Calu3 (cell line): ENCODE data around the gene CALM1. TPM values are rescaled to one million over a fixed set of nuclear protein-coding genes. Genes with fewer than 3 reads are reported as not detected.

ENCODE experiments used
- BruUV-seq: library from RNA; stranded (reverse); fragments of 400-500 nt; replicated peaks from 2 replicates; lab custom pipeline; 2021; lab: Mats Ljungman, UMichigan
- CTCF ChIA-PET: fragments of 300-600 bp; sonication (Branson Sonifier 250); formaldehyde crosslinking; loops from one replicate; lab custom pipeline; 2022; ENCODE audit warnings: antibody characterized with exemption; lab: Charles Lee
- DNase-seq: peaks from one replicate; pipeline ENCODE4 v3.0.0; 2022
- H3K27ac Mint-ChIP-seq: one replicate; pipeline ENCODE4 v1.8.0; 2022; ENCODE audit warnings: mixed read lengths; ENCODE audit not compliant: unreplicated experiment
- H3K27me3 Mint-ChIP-seq: one replicate; pipeline ENCODE4 v1.8.0; 2022; ENCODE audit warnings: mixed read lengths; ENCODE audit not compliant: unreplicated experiment
- H3K36me3 Mint-ChIP-seq: one replicate; pipeline ENCODE4 v1.8.0; 2022; ENCODE audit warnings: mild to moderate bottlenecking, moderate library complexity, mixed read lengths; ENCODE audit not compliant: insufficient read depth, unreplicated experiment
- H3K4me1 Mint-ChIP-seq: one replicate; pipeline ENCODE4 v1.8.0; 2022; ENCODE audit warnings: mild to moderate bottlenecking, low read depth, mixed read lengths; ENCODE audit not compliant: unreplicated experiment
- H3K4me3 Mint-ChIP-seq: one replicate; pipeline ENCODE4 v1.8.0; 2022; ENCODE audit warnings: mild to moderate bottlenecking, low read depth, moderate library complexity, mixed read lengths; ENCODE audit not compliant: unreplicated experiment
- H3K9me3 Mint-ChIP-seq: one replicate; pipeline ENCODE4 v1.8.0; 2022; ENCODE audit warnings: low read depth, mixed read lengths; ENCODE audit not compliant: unreplicated experiment
- intact Hi-C: fragments of 100-400 bp; cut with micrococcal nuclease; formaldehyde crosslinking; loops from one replicate; pipeline ENCODE4 v1.10.0; 2022; ENCODE audit not compliant: unreplicated experiment
- total RNA-seq: library from RNA; stranded (reverse); gene quantifications from 2 replicates; pipeline ENCODE4 v1.2.3, GENCODE V29; 2022
- TF ChIP-seq, protein P1 (sequence below): fragments of 200-600 bp; IDR thresholded peaks from one replicate; pipeline ENCODE4 v1.8.0; 2022; ENCODE audit warnings: antibody characterized with exemption; ENCODE audit not compliant: unreplicated experiment

Gene CALM1
- total RNA-seq, 1 experiment from 2014 or later, result 242 TPM

DNA sequence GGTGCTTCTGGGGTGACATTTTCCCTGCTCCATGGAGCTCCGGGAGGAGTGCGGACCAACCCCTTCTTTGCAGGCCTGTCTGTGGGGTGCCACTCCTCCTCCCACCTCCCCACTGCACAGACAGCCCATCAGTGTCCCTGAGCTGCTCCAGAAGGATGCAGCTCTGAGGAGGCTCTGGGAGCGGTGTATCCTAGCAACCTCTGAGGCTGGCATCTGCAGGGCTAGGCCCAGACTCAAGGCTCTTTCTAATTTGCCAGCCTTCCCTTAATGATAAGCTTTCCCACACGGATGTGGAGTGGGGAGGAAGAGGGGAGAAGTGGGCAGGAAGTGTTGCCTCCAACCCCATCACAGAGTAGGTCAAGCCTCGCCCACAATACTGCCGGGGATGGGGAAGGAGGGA is 59.7 kb downstream of the CALM1 start:
- no TSS peak for BruUV-seq
- CTCF ChIA-PET, result no interaction called here
- TF ChIP-seq, protein P1, sequence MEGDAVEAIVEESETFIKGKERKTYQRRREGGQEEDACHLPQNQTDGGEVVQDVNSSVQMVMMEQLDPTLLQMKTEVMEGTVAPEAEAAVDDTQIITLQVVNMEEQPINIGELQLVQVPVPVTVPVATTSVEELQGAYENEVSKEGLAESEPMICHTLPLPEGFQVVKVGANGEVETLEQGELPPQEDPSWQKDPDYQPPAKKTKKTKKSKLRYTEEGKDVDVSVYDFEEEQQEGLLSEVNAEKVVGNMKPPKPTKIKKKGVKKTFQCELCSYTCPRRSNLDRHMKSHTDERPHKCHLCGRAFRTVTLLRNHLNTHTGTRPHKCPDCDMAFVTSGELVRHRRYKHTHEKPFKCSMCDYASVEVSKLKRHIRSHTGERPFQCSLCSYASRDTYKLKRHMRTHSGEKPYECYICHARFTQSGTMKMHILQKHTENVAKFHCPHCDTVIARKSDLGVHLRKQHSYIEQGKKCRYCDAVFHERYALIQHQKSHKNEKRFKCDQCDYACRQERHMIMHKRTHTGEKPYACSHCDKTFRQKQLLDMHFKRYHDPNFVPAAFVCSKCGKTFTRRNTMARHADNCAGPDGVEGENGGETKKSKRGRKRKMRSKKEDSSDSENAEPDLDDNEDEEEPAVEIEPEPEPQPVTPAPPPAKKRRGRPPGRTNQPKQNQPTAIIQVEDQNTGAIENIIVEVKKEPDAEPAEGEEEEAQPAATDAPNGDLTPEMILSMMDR, result no peak
- H3K4me3 Mint-ChIP-seq, result no peak overlapping the region
- H3K27ac Mint-ChIP-seq, result no peak overlapping the region
- H3K36me3 Mint-ChIP-seq, result peaks cover 8% of the 10 kb centered on the region
- intact Hi-C loops, result loop anchor here (10.0 kb wide), 1 partner anchor 52 kb away; no protein-coding TSS in a partner anchor
- H3K27me3 Mint-ChIP-seq, result no peaks in the 10 kb centered on the region
- DNase-seq, result no peak
- H3K4me1 Mint-ChIP-seq, result no peaks in the 10 kb centered on the region
- no peaks in the 10 kb centered on the region for H3K9me3 Mint-ChIP-seq

DNA sequence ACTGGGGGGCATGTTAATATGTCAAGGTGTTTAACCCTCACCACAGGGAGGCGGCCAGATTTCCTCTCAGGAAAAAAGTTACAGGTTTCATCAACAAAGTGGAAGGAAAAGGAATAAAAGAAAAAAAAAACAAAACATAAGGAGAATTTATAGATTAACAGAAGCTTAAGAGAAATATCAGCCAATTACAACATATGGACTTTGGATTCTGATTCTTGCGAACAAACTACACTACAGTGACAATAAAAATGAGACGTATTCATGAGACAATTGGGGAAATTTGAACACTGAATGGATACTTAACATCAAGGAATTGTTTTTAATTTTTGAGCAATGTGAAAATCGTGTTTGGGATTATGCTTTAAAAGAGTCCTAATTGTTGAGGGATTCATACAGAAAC is 60.4 kb downstream of the CALM1 start:
- intact Hi-C loops, result loop anchor here (10.0 kb wide), 1 partner anchor 52 kb away; no protein-coding TSS in a partner anchor
- peaks cover 8% of the 10 kb centered on the region for H3K36me3 Mint-ChIP-seq
- no peaks in the 10 kb centered on the region for H3K9me3 Mint-ChIP-seq
- CTCF ChIA-PET, result interaction anchor here (0.6 kb wide), 1 partner anchor 728 kb away, joined by 7 read pairs; no protein-coding TSS in a partner anchor
- H3K27me3 Mint-ChIP-seq, result no peaks in the 10 kb centered on the region
- H3K27ac Mint-ChIP-seq, result no peak overlapping the region
- BruUV-seq, result no TSS peak
- TF ChIP-seq, protein P1, result no peak
- no peak for DNase-seq
- no peak overlapping the region for H3K4me3 Mint-ChIP-seq
- H3K4me1 Mint-ChIP-seq, result no peaks in the 10 kb centered on the region

Other genes starting within 250 kb of the CALM1 start
- 147 and 149 TPM in 2 replicates for gene PSMC1, start 140.5 kb upstream of the CALM1 start, total RNA-seq
- 18.3 and 19.2 TPM in 2 replicates for gene NRDE2, start 65.1 kb upstream of the CALM1 start, total RNA-seq